ENCODE results near the gene GSTM2.

GSTM2 gene

GRCh38 chr1:109718495-109718894 lies 50.6 kb downstream of the GSTM2 start:
- no peak for DNase-seq

- no peak for DNase-seq
These were observed 51.5 kb downstream of the GSTM2 start for GRCh38 chr1:109719337-109719837.

DNA sequence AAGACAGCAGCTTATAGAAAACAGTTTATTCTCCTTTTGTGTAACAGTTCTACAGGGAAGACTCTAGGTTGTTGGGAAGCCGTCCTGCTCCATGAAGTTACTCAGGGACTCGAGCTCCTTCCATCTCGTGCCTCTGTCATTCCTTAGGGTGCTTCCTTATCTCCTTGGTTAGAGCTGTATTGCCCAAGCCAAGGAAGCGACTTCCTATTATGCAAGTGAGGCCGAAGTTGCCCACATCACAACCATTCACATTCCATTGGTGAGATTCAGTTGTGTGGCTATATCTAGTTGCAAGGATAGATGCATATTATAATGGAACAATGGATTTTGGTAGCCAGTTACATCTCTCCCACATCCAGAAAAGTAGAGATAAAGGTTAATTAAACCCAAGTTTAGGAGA lies 53.2 kb downstream of the GSTM2 start:
- no peak for DNase-seq

GRCh38 chr1:109721971-109722370 lies 54.1 kb downstream of the GSTM2 start:
- no peak for DNase-seq

GRCh38 chr1:109722908-109723691 lies 55.2 kb downstream of the GSTM2 start:
- no peak for DNase-seq
